Fibroblast of lung (primary cell): Measurements from ENCODE around the gene COP1.

ENCODE experiments used
- EZH2 ChIP-seq: IDR thresholded peaks from 2 replicates; pipeline ENCODE4 v1.5.1; 2012; ENCODE audit warnings: low read length, control low read depth, mild to moderate bottlenecking; ENCODE audit errors: missing control alignments
- TF ChIP-seq, protein P1 (sequence below), 2 donors: IDR thresholded peaks in 1 of 2; conservative IDR thresholded peaks in 1 of 2; 1 replicate in 1 of 2; 2 replicates in 1 of 2; pipeline ENCODE4 v1.5.1; 2011 to 2012; ENCODE audit warnings: low read length in 2 of 2, control low read depth in 1 of 2, inconsistent platforms in 1 of 2, low read depth in 1 of 2, mild to moderate bottlenecking in 1 of 2

DNA sequence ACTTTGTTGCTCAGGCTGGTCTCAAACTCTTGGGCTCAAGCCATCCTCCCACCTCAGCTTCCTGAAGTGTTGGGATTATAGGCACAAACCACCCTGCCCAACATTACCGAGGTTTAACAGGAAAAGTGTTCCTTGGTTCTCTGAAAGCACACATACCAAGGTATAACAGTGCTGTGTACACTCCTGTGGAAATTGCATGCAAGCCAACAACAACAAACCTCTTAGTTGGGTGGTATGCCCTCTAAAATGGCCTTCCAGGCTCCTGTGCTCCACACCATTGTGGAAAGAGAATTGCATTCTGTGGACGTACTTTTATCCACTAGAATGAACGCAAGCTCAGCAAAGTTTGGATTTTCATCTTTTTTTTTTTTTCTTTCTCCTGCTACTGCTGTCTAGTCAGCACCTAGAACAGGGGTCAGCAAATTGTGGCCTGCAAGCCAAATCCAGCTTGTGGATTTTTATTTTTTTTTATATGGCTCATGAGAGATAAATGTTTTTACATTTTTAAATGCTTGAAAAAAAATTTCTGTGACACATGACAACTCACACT, 271.4 kb downstream of the COP1 start:
- TF ChIP-seq, protein P1, sequence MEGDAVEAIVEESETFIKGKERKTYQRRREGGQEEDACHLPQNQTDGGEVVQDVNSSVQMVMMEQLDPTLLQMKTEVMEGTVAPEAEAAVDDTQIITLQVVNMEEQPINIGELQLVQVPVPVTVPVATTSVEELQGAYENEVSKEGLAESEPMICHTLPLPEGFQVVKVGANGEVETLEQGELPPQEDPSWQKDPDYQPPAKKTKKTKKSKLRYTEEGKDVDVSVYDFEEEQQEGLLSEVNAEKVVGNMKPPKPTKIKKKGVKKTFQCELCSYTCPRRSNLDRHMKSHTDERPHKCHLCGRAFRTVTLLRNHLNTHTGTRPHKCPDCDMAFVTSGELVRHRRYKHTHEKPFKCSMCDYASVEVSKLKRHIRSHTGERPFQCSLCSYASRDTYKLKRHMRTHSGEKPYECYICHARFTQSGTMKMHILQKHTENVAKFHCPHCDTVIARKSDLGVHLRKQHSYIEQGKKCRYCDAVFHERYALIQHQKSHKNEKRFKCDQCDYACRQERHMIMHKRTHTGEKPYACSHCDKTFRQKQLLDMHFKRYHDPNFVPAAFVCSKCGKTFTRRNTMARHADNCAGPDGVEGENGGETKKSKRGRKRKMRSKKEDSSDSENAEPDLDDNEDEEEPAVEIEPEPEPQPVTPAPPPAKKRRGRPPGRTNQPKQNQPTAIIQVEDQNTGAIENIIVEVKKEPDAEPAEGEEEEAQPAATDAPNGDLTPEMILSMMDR (conservative IDR thresholded peaks at IDR 0.05 in 1 of 2, IDR thresholded peaks at IDR 0.05 in 1 of 2; ENCODE audit: low read depth in 1 of 2, low read length in 2 of 2), result no peak
- TF ChIP-seq EZH2, result no peak
